Measurements from ENCODE around the gene CCL1. TPM values are rescaled to one million over a fixed set of nuclear protein-coding genes. Genes with fewer than 3 reads are reported as not detected.

CCL1 gene
- total and polyA plus RNA-seq, 2 of the 4 experiments (the other 2 are of a cell fraction) = not detected

DNA sequence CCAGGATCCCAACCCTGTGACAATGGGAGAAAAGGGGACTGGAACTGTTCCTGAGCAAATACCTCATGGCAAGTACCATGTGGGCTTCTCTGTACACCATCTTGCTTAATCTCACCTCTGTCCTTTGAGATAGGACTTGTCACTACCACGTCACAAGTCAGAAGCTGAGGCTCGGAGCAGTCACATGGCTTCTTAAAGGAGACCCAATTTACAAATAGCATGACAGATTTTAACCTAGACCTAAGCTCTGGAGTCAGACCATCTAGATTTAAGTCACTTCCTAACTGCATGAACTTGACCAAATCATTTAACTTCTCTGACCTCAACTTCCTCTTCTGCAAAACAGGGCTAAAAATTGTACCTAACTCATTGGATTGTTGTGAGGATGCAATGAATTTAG, 36.0 kb upstream of the CCL1 start:
- H3K9me3 ChIP-seq (ENCODE audit: control insufficient read depth, insufficient read depth, low read length) = no peaks in the 10 kb centered on the region
- no peak overlapping the region for H2AK5ac ChIP-seq (ENCODE audit: low read depth, low read length)
- no peak overlapping the region for H3K4me2 ChIP-seq (ENCODE audit: low read depth, low read length)
- no TSS peak for BruUV-seq (replicated peaks)
- no peak overlapping the region for H2BK5ac ChIP-seq (ENCODE audit: low read depth, low read length, poor library complexity, severe bottlenecking)
- H3K27me3 ChIP-seq (ENCODE audit: control insufficient read depth, insufficient read depth, low read length) = 0 out of 2 replicates have a peak, but pooled peaks cover 2% of the 10 kb centered on the region
- intact Hi-C loops (cut with micrococcal nuclease) (no loop called here), in situ Hi-C loops (cut with MboI; ENCODE audit: low sequenced_read_pairs) (no loop called here), dilution Hi-C loops (cut with HindIII; ENCODE audit: low sequenced_read_pairs, unreplicated experiment) (no loop called here)
- no peak overlapping the region for H2AK9ac ChIP-seq (replicated peaks; ENCODE audit: low read depth, low read length, poor library complexity)
- H4K5ac ChIP-seq (ENCODE audit: low read depth, low read length) = no peak overlapping the region
- no peak overlapping the region for H2BK120ac ChIP-seq (ENCODE audit: low read depth, low read length)
- no peak overlapping the region for H4K91ac ChIP-seq (ENCODE audit: insufficient read depth, low read depth, low read length)
- H3K9ac ChIP-seq (ENCODE audit: low read depth, low read length) = no peak overlapping the region
- no peak overlapping the region for H3K4ac ChIP-seq (ENCODE audit: low read depth, low read length)
- no peak overlapping the region for H3K23ac ChIP-seq (ENCODE audit: low read depth, low read length)
- no peaks in the 10 kb centered on the region for H3K36me3 ChIP-seq (ENCODE audit: control insufficient read depth, insufficient read depth, low read length)
- POLR2A ChIA-PET (ENCODE audit: unreplicated experiment) = no interaction called here
- H2BK15ac ChIP-seq (ENCODE audit: low read depth, low read length) = no peak overlapping the region
- no peak overlapping the region for H2AFZ ChIP-seq (replicated peaks; ENCODE audit: low read length, poor library complexity)
- ATAC-seq (ENCODE audit: low read depth) = no peak
- no peaks in the 10 kb centered on the region for H4K20me1 ChIP-seq (ENCODE audit: insufficient read depth, low read length)
- CTCF ChIA-PET = interaction anchor here (1.6 kb wide), 1 partner anchor 15 kb away, joined by 4 read pairs; no protein-coding TSS in a partner anchor
- WGBS, 2 experiments (ENCODE audit: extremely low coverage in 2 of 2, insufficient read length in 1 of 2) = 20% methylated on average over 1 of the region's 2 CpGs; no CpG with 5 or more reads in 1 of the 2 experiments
- no peak overlapping the region for H3K4me3 ChIP-seq (ENCODE audit: insufficient read depth, low read depth, low read length)
- H4K8ac ChIP-seq (ENCODE audit: low read depth in 2 of 2, low read length in 2 of 2) = no peak overlapping the region
- no peak for DNase-seq
- no peak overlapping the region for H3K14ac ChIP-seq (replicated peaks; ENCODE audit: low read depth, low read length)
- no peaks in the 10 kb centered on the region for H3K9me1 ChIP-seq (ENCODE audit: insufficient read depth, low read length)
- no peak overlapping the region for H3K27ac ChIP-seq (ENCODE audit: insufficient read depth, low read length)
- H3K79me1 ChIP-seq (ENCODE audit: low read depth in 1 of 2, low read length in 2 of 2) = no peaks in the 10 kb centered on the region
- no peak overlapping the region for H2BK20ac ChIP-seq (ENCODE audit: low read depth, low read length)
- no peak overlapping the region for H3K56ac ChIP-seq (ENCODE audit: extremely low read depth, insufficient read depth, low read length)
- H3K18ac ChIP-seq (ENCODE audit: low read depth, low read length) = no peak overlapping the region
- TF ChIP-seq RCOR1 (IDR thresholded peaks at IDR 0.05; ENCODE audit: insufficient replicate concordance, low read length) (no peak), NFE2L2 (IDR thresholded peaks at IDR 0.05; ENCODE audit: low read depth, low read length) (no peak), MAFK (IDR thresholded peaks at IDR 0.05; ENCODE audit: low read depth, low read length) (no peak), CEBPB (IDR thresholded peaks at IDR 0.05; ENCODE audit: low read depth, low read length) (no peak), CHD1 (IDR thresholded peaks at IDR 0.05; ENCODE audit: low read depth, low read length) (no peak), BHLHE40 (IDR thresholded peaks at IDR 0.05; ENCODE audit: low read depth, low read length) (no peak)
- TF ChIP-seq, protein P1, sequence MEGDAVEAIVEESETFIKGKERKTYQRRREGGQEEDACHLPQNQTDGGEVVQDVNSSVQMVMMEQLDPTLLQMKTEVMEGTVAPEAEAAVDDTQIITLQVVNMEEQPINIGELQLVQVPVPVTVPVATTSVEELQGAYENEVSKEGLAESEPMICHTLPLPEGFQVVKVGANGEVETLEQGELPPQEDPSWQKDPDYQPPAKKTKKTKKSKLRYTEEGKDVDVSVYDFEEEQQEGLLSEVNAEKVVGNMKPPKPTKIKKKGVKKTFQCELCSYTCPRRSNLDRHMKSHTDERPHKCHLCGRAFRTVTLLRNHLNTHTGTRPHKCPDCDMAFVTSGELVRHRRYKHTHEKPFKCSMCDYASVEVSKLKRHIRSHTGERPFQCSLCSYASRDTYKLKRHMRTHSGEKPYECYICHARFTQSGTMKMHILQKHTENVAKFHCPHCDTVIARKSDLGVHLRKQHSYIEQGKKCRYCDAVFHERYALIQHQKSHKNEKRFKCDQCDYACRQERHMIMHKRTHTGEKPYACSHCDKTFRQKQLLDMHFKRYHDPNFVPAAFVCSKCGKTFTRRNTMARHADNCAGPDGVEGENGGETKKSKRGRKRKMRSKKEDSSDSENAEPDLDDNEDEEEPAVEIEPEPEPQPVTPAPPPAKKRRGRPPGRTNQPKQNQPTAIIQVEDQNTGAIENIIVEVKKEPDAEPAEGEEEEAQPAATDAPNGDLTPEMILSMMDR (conservative IDR thresholded peaks at IDR 0.05; ENCODE audit: low read depth, low read length) = no peak
- H3K4me1 ChIP-seq (ENCODE audit: control insufficient read depth, insufficient read depth, low read length) = no peaks in the 10 kb centered on the region

Measured in IMR-90 (cell line).